ENCODE results near the gene ZBTB11. TPM values are rescaled to one million over a fixed set of nuclear protein-coding genes. Genes with fewer than 3 reads are reported as not detected.
"Not testable (repeated sequence)": the region's sequence is repeated elsewhere in the genome, so short reads cannot be mapped to it uniquely, and the experiment has no call there.

ZBTB11 gene
- total RNA-seq, 6 experiments from 2014 or later, result 5.4 to 8.5 (median 7.9) TPM

DNA sequence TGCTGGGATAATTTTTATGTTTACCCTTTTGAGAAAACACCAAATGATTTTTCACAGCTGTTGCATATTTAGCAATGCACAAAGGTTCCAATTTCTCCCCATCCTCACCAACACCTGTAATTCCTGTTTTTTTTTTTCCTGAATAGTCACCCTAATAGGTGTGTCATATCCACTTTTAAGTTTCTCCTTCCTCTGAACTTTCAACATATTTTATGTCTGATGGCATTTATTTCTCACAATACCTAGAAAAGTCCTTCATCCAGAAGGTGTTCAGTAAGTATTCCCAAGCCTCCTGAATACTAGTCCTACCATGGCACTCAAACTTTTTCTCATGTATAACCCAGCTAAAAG, 8.1 kb upstream of the ZBTB11 start:
- Histone ChIP-seq H3K4me3 (peak overlapping the region; percentile 59 to 81 (median 60)), H3K36me3 (peaks cover 15 to 50% (median 33%) of the 10 kb centered on the region in 4 donors), H3K27ac (peak overlapping the region in 2 of 3 donors; percentile 92 to 94), H3K9me3 (no peaks in the 10 kb centered on the region), H3K27me3 (no peaks in the 10 kb centered on the region), H3K4me1 (peaks cover 0 to 35% (median 10%) of the 10 kb centered on the region in 4 donors)
- DNase-seq (no peak), ATAC-seq (no peak)
- TF ChIP-seq, protein P1, sequence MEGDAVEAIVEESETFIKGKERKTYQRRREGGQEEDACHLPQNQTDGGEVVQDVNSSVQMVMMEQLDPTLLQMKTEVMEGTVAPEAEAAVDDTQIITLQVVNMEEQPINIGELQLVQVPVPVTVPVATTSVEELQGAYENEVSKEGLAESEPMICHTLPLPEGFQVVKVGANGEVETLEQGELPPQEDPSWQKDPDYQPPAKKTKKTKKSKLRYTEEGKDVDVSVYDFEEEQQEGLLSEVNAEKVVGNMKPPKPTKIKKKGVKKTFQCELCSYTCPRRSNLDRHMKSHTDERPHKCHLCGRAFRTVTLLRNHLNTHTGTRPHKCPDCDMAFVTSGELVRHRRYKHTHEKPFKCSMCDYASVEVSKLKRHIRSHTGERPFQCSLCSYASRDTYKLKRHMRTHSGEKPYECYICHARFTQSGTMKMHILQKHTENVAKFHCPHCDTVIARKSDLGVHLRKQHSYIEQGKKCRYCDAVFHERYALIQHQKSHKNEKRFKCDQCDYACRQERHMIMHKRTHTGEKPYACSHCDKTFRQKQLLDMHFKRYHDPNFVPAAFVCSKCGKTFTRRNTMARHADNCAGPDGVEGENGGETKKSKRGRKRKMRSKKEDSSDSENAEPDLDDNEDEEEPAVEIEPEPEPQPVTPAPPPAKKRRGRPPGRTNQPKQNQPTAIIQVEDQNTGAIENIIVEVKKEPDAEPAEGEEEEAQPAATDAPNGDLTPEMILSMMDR (IDR thresholded peaks at IDR 0.05), result no peak
- no peak for TF ChIP-seq POLR2A (IDR thresholded peaks at IDR 0.05)
- intact Hi-C loops (cut with DNase I), result no loop called here

DNA sequence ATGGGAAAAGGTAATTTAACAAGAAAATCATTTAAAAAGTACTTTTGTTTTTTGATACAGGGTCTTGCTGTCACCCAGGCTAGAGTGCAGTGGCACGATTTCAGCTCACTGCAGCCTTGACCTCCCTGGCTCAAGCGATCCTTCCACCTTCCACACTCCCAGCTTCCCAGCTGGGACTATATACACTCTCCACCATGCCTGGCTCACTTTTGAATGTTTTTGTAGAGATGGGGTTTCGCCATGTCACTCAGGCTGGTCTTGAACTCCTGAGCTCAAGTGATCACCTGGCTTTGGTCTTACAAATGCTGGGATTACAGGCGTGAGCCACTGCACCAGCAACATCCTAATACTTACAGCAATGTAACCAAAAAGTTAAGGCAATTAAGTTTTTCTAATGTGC, 3.5 kb upstream of the ZBTB11 start:
- 83% methylated on average over 4 of the region's 4 CpGs for WGBS (ENCODE audit: insufficient coverage, low coverage, low lambda C conversion rate, missing lambda C conversion rate)

DNA sequence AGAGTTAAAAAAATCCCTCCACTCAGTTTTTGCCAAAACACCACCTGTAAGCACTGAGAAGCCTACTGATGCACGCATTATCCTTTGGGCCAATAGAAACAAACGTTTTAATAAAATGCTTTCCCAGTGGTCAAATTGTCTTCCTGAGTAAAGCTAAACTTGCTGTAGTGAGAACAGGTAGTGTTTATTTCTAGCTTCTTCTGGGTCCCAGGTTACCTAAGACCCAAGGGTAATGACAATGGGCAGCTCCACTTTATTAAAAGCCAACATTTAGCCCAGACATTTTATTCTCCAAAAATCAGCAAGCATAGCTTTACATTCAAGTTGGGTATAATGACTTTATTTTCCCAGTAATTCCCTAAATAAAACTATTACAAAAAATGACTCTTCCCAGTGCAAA, 1.9 kb upstream of the ZBTB11 start:
- H3K27ac ChIP-seq; DNase-seq; H3K9me3 ChIP-seq; intact Hi-C loops (cut with DNase I); H3K27me3 ChIP-seq; ATAC-seq; H3K4me3 ChIP-seq: not testable (repeated sequence)
- Histone ChIP-seq H3K4me1 (peaks cover 0 to 29% (median 9%) of the 10 kb centered on the region in 4 donors), H3K36me3 (peaks cover 8 to 39% (median 27%) of the 10 kb centered on the region in 4 donors)
- WGBS (ENCODE audit: insufficient coverage, low coverage, low lambda C conversion rate, missing lambda C conversion rate), result 50% methylated on average over 2 of the region's 2 CpGs

More for the DNA sequence above, 3.5 kb upstream of the ZBTB11 start:
- no peak for DNase-seq
- TF ChIP-seq, protein P1 (IDR thresholded peaks at IDR 0.05), result no peak
- TF ChIP-seq POLR2A (IDR thresholded peaks at IDR 0.05), result no peak
- intact Hi-C loops (cut with DNase I), result no loop called here
- H3K27me3 ChIP-seq, result no peaks in the 10 kb centered on the region
- no peak overlapping the region for H3K4me3 ChIP-seq
- H3K36me3 ChIP-seq, result peaks cover 12 to 50% (median 33%) of the 10 kb centered on the region in 4 donors
- no peaks in the 10 kb centered on the region for H3K9me3 ChIP-seq
- H3K27ac ChIP-seq, result no peak overlapping the region
- no peak for ATAC-seq
- H3K4me1 ChIP-seq, result peaks cover 0 to 37% (median 17%) of the 10 kb centered on the region in 4 donors

DNA sequence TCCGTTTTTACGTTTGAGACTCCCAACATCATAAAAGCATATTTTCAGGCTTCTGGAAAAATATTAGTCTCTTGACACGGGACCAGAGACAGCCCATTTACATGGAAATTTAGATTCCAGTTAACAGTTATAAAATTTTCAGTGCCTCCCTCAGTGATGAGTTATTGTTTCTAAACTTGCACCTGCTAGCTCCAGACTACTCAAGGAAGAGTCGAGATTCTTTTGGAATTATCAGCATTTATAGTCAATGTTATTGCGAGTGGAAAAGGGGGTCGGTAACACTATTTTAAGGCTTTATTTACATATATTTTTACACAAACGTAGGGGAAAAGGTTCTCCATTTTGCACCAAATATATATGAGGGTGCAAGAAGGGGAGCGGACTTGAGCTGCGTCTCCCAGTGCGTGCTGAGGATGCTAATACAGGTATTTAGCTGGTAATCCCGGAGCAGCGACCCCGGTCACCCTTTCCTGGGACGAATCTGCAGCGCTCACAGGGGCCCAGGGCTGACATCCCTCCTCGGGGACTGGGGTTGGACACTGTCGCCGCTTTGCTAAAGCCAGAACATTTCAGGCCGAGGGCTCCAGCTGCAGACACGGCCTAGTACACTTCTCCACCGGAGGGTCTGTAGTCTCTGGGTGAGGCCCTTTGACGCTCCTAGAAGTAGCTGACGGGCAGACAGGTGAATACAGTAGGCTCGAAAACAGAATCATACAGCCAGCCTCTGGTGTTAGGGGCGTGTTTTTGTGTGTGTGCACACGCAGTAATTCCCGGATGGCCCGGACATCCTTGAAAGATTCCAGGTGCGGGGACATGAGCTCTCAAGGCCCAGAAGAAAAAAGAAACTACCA, 729 bp upstream of the ZBTB11 start:
- WGBS (ENCODE audit: insufficient coverage, low coverage, low lambda C conversion rate, missing lambda C conversion rate), result 41% methylated on average over 21 of the region's 29 CpGs
- DNase-seq, result peak in 1 of 3 donors; percentile 33
- Histone ChIP-seq H3K36me3 (peaks cover 8 to 27% (median 18%) of the 10 kb centered on the region in 4 donors), H3K4me3 (peak overlapping the region; percentile 14 to 92 (median 17)), H3K4me1 (peaks cover 0 to 23% (median 6%) of the 10 kb centered on the region in 4 donors), H3K27me3 (no peaks in the 10 kb centered on the region), H3K9me3 (no peaks in the 10 kb centered on the region), H3K27ac (peak overlapping the region; percentile 33 to 95 (median 57))
- intact Hi-C loops (cut with DNase I), result no loop called here
- TF ChIP-seq, protein P1 (IDR thresholded peaks at IDR 0.05), result no peak
- TF ChIP-seq POLR2A (IDR thresholded peaks at IDR 0.05), result no peak
- no peak for ATAC-seq

DNA sequence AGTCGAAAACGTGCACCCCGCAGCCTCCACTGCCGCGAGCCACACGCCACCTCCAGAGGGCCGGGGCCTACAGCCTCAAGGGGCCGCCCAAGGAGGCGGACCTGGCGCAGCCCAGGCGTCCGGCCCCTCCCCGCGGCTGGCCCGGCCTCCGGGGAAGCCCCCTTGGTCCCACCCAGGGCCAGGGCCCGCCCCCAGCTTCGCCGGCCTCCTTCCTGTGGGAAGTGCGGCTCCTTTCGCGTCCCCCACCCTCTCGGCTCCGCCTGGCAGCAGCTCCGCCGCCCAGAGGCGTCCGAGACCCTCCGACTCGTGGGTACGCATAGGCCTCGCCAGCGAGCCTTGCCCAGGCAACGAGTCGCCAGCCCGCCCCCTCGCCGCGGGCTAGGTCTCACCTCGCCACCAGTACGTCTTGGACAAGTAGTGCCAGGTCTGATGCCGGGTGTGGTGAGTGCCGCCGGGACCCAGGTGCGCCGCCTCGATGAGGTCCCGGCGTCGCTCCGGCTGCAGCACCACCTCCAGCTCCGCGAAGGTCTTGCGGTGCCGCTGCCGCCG, 642 bp downstream of the ZBTB11 start:
- intact Hi-C loops (cut with DNase I), result no loop called here
- DNase-seq (peak; percentile 97 to 98 (median 97)), ATAC-seq (peak; percentile 89 to 96 (median 91))

More for the DNA sequence above, 642 bp downstream of the ZBTB11 start:
- Histone ChIP-seq H3K9me3 (no peaks in the 10 kb centered on the region), H3K27ac (peak overlapping the region; percentile 86 to 95 (median 94)), H3K4me3 (peak overlapping the region; percentile 59 to 97 (median 92)), H3K4me1 (peaks cover 0 to 26% (median 6%) of the 10 kb centered on the region in 4 donors), H3K27me3 (no peaks in the 10 kb centered on the region), H3K36me3 (peaks cover 1 to 19% (median 8%) of the 10 kb centered on the region in 4 donors)
- peak; percentile 44 for TF ChIP-seq POLR2A (IDR thresholded peaks at IDR 0.05)
- TF ChIP-seq, protein P1 (IDR thresholded peaks at IDR 0.05), result peak in 2 of 4 donors; percentile 15 to 25
- 0% methylated on average over 14 of the region's 57 CpGs for WGBS (ENCODE audit: insufficient coverage, low coverage, low lambda C conversion rate, missing lambda C conversion rate)
